Activated CD4-positive, alpha-beta T cell treated with anti-CD3 and anti-CD28 coated beads, Interleukin-10, Interleukin-2, amounts not matched to agents 100 ng/mL and 50 ng/mL, durations not matched to agents 16 hours and 8 hours (primary cell): ENCODE results near the gene FLNA.

Source experiments
- DNase-seq: peaks from one replicate; pipeline ENCODE4 v3.0.0-alpha.2; 2020

Gene FLNA

GRCh38 chrX:154373340-154374306, 811 bp downstream of the FLNA start:
- no peak for DNase-seq

- DNase-seq: peak; percentile 67
These were observed 1.8 kb downstream of the FLNA start for GRCh38 chrX:154372612-154373022.

GRCh38 chrX:154371789-154372300, 2.6 kb downstream of the FLNA start:
- DNase-seq: no peak

- DNase-seq: peak; percentile 96
These were observed 3.2 kb downstream of the FLNA start for GRCh38 chrX:154371017-154371788.

- peak; percentile 34 for DNase-seq
These were observed 4.0 kb downstream of the FLNA start for GRCh38 chrX:154370300-154371016.

- DNase-seq: peak; percentile 82
These were observed 4.8 kb downstream of the FLNA start for GRCh38 chrX:154369449-154370299.

- peak; percentile 98 for DNase-seq
These were observed 5.6 kb downstream of the FLNA start for GRCh38 chrX:154368630-154369448.

- DNase-seq: no peak
These were observed 6.7 kb downstream of the FLNA start for GRCh38 chrX:154367474-154368308.

- no peak for DNase-seq
These were observed 7.8 kb downstream of the FLNA start for GRCh38 chrX:154366666-154367055.

- no peak for DNase-seq
These were observed 8.3 kb downstream of the FLNA start for GRCh38 chrX:154365997-154366665.

- no peak for DNase-seq
These were observed 9.3 kb downstream of the FLNA start for GRCh38 chrX:154365052-154365600.

- no peak for DNase-seq
These were observed 10.6 kb downstream of the FLNA start for GRCh38 chrX:154363706-154364439.

GRCh38 chrX:154362085-154362742, 12.2 kb downstream of the FLNA start:
- DNase-seq: no peak

GRCh38 chrX:154360155-154360713, 14.2 kb downstream of the FLNA start:
- no peak for DNase-seq

- DNase-seq: no peak
These were observed 14.9 kb downstream of the FLNA start for GRCh38 chrX:154359362-154360154.

GRCh38 chrX:154358829-154359228, 15.6 kb downstream of the FLNA start:
- no peak for DNase-seq

- no peak for DNase-seq
These were observed 16.4 kb downstream of the FLNA start for GRCh38 chrX:154358011-154358410.
